ENCODE measurements around the gene SERPINB10. TPM values are rescaled to one million over a fixed set of nuclear protein-coding genes. Genes with fewer than 3 reads are reported as not detected.

SERPINB10 gene, protein sequence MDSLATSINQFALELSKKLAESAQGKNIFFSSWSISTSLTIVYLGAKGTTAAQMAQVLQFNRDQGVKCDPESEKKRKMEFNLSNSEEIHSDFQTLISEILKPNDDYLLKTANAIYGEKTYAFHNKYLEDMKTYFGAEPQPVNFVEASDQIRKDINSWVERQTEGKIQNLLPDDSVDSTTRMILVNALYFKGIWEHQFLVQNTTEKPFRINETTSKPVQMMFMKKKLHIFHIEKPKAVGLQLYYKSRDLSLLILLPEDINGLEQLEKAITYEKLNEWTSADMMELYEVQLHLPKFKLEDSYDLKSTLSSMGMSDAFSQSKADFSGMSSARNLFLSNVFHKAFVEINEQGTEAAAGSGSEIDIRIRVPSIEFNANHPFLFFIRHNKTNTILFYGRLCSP
- total RNA-seq (under 1 TPM in 1 of 4 donors, not detected in 3; 0.39 TPM), polyA plus RNA-seq (not detected)
- long read RNA-seq, donor 1: 0 reads
- long read RNA-seq, donor 2: 0 reads

DNA sequence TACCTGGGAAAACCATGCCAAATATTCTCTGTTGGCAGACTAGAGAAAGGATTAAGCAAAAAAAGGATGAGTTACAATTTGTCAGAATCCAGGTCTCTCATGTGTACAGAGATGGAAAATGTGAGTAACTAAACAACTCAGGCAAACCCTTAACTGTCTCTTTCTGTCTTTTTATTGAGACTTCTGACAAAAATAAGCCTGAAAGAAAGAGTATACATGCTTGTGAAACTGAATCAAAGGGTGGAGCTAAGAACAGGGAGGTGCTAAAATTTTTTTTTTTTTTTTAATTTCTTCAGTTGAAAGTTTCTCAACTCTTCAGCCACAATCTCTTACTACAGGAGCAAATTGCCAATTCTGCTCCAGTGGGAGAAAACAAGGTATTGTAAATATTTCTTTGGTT, at the start of gene SERPINB10:
Gene SERPINB10, plus strand, starts transcription at position 295 of the 400 bp plus-strand sequence. CDS start 7,553 bp downstream, outside the sequence.
- intact Hi-C loops (cut with DNase I): no loop called here
- Histone ChIP-seq H3K4me1 (no peaks in the 10 kb centered on the region), H3K27me3 (ENCODE audit: insufficient read depth in 3 of 3, low read length in 2 of 3) (peaks cover 0 to 2% (median 0%) of the 10 kb centered on the region in 3 donors), H3K36me3 (ENCODE audit: insufficient read depth in 1 of 2, low read depth in 1 of 2) (no peaks in the 10 kb centered on the region), H3K4me3 (no peak within 1 kb of the TSS), H3K27ac (no peak within 1 kb of the TSS), H3K9me3 (no peaks in the 10 kb centered on the region)
- TF ChIP-seq, protein P1, sequence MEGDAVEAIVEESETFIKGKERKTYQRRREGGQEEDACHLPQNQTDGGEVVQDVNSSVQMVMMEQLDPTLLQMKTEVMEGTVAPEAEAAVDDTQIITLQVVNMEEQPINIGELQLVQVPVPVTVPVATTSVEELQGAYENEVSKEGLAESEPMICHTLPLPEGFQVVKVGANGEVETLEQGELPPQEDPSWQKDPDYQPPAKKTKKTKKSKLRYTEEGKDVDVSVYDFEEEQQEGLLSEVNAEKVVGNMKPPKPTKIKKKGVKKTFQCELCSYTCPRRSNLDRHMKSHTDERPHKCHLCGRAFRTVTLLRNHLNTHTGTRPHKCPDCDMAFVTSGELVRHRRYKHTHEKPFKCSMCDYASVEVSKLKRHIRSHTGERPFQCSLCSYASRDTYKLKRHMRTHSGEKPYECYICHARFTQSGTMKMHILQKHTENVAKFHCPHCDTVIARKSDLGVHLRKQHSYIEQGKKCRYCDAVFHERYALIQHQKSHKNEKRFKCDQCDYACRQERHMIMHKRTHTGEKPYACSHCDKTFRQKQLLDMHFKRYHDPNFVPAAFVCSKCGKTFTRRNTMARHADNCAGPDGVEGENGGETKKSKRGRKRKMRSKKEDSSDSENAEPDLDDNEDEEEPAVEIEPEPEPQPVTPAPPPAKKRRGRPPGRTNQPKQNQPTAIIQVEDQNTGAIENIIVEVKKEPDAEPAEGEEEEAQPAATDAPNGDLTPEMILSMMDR (IDR thresholded peaks at IDR 0.05): no peak
- no peak for DNase-seq
- no peak for ATAC-seq

- Histone ChIP-seq H3K4me3 (no peak overlapping the region), H3K27me3 (ENCODE audit: insufficient read depth in 3 of 3, low read length in 2 of 3) (no peaks in the 10 kb centered on the region), H3K27ac (no peak overlapping the region), H3K4me1 (no peaks in the 10 kb centered on the region), H3K9me3 (peaks cover 3% of the 10 kb centered on the region), H3K36me3 (ENCODE audit: insufficient read depth in 1 of 2, low read depth in 1 of 2) (no peaks in the 10 kb centered on the region)
- intact Hi-C loops (cut with DNase I): no loop called here
- no peak for ATAC-seq
- DNase-seq: no peak
- 31 to 55% (median 53%) methylated on average over 1 of the region's 1 CpG for WGBS, 3 donors
- TF ChIP-seq, protein P1 (IDR thresholded peaks at IDR 0.05): no peak
Observed at GRCh38 chr18:63858456-63858855, 49.3 kb upstream of the SERPINB10 start.

GRCh38 chr18:63859781-63860475, 47.8 kb upstream of the SERPINB10 start:
- intact Hi-C loops (cut with DNase I): no loop called here
- H3K27me3 ChIP-seq (ENCODE audit: insufficient read depth in 3 of 3, low read length in 2 of 3): no peaks in the 10 kb centered on the region
- H3K27ac ChIP-seq: no peak overlapping the region
- no peak for DNase-seq
- no peak for ATAC-seq
- no peak overlapping the region for H3K4me3 ChIP-seq
- WGBS, 3 donors: 80 to 86% (median 80%) methylated on average over 2 of the region's 2 CpGs
- H3K9me3 ChIP-seq: peaks cover 3% of the 10 kb centered on the region
- TF ChIP-seq, protein P1 (IDR thresholded peaks at IDR 0.05): no peak
- no peaks in the 10 kb centered on the region for H3K36me3 ChIP-seq (ENCODE audit: insufficient read depth in 1 of 2, low read depth in 1 of 2)
- H3K4me1 ChIP-seq: no peaks in the 10 kb centered on the region

DNA sequence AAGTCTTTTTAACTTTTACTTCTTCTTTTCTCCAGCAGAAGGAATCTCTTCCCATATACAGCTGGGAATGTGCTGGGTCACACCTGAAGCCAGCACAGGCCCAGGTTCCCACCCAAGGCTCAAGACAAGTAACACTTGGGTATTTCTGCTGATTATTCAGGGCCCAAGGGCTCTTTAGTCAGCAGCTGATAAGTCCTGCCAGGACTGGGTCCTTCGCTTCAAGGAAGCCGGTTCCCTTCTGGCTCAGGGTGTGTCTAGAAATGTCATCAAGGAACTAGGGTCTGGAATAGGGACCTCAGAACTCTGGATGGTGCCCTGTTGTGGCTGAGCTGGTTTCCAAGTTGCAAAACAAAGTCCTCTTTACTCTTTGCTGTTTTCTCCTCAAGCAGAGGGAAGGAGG, 47.2 kb upstream of the SERPINB10 start:
- TF ChIP-seq, protein P1 (IDR thresholded peaks at IDR 0.05): no peak
- ATAC-seq: no peak
- Histone ChIP-seq H3K9me3 (peaks cover 3% of the 10 kb centered on the region), H3K4me3 (no peak overlapping the region), H3K27ac (no peak overlapping the region), H3K27me3 (ENCODE audit: insufficient read depth in 3 of 3, low read length in 2 of 3) (no peaks in the 10 kb centered on the region), H3K4me1 (no peaks in the 10 kb centered on the region), H3K36me3 (ENCODE audit: insufficient read depth in 1 of 2, low read depth in 1 of 2) (no peaks in the 10 kb centered on the region)
- no peak for DNase-seq
- WGBS, 3 donors: 70 to 94% (median 94%) methylated on average over 2 of the region's 2 CpGs
- intact Hi-C loops (cut with DNase I): no loop called here

Measured in psoas muscle (tissue), 8 donors.